IMR-90 (cell line): Measurements from ENCODE around the gene SDC4. TPM values are rescaled to one million over a fixed set of nuclear protein-coding genes. Genes with fewer than 3 reads are reported as not detected.
A peak's percentile ranks its signal among the peaks of the same experiment; 100 is the strongest.

Experiments used
- ATAC-seq: fragments of 200-7000 bp; cut with Tn5 transposase; 2 replicates; pipeline ENCODE4 v1.9.1; 2020; ENCODE audit warnings: low read depth, mild to moderate bottlenecking, moderate library complexity
- BruUV-seq: library from RNA; stranded (reverse); fragments of 400-500 nt; replicated peaks from 2 replicates; lab custom pipeline; 2021; lab: Mats Ljungman, UMichigan
- CTCF ChIA-PET: fragments of 300-600 bp; formaldehyde crosslinking; extraction: SDS; loops from one replicate; lab custom pipeline; 2021; ENCODE audit warnings: antibody characterized with exemption; lab: Yijun Ruan, JAX
- POLR2A ChIA-PET: fragments of 300-600 bp; sonication (Branson Sonifier 250); formaldehyde crosslinking; loops from one replicate; lab custom pipeline; 2022; ENCODE audit warnings: antibody characterized with exemption; ENCODE audit not compliant: unreplicated experiment; lab: Charles Lee
- DNase-seq: peaks from one replicate; pipeline ENCODE4 v3.0.0; 2013
- H2AFZ ChIP-seq: replicated peaks from 2 replicates; pipeline ENCODE3; 2013; ENCODE audit warnings: low read length, mild to moderate bottlenecking; ENCODE audit not compliant: poor library complexity
- H2AK5ac ChIP-seq: 2 replicates; pipeline ENCODE4 v1.6.1; 2013; ENCODE audit warnings: low read depth, low read length, inconsistent platforms
- H2AK9ac ChIP-seq: replicated peaks from 2 replicates; pipeline ENCODE3; 2013; ENCODE audit warnings: mild to moderate bottlenecking, low read depth, low read length, moderate library complexity; ENCODE audit not compliant: poor library complexity
- H2BK120ac ChIP-seq: 2 replicates; pipeline ENCODE4 v1.6.1; 2013; ENCODE audit warnings: low read depth, low read length, inconsistent platforms
- H2BK15ac ChIP-seq: 3 replicates; pipeline ENCODE4 v1.6.1; 2013; ENCODE audit warnings: low read depth, low read length, inconsistent platforms
- H2BK20ac ChIP-seq: 2 replicates; pipeline ENCODE4 v1.6.1; 2013; ENCODE audit warnings: low read depth, mild to moderate bottlenecking, inconsistent platforms, low read length, moderate library complexity
- H2BK5ac ChIP-seq: 2 replicates; pipeline ENCODE4 v1.6.1; 2013; ENCODE audit warnings: mild to moderate bottlenecking, low read depth, low read length, inconsistent platforms; ENCODE audit not compliant: poor library complexity, severe bottlenecking
- H3K14ac ChIP-seq: replicated peaks from 2 replicates; pipeline ENCODE4 v1.6.1; 2013; ENCODE audit warnings: low read depth, low read length, inconsistent platforms
- H3K18ac ChIP-seq: 2 replicates; pipeline ENCODE4 v1.6.1; 2013; ENCODE audit warnings: low read depth, low read length, control low read depth
- H3K23ac ChIP-seq: 2 replicates; pipeline ENCODE4 v1.6.1; 2013; ENCODE audit warnings: low read depth, low read length, inconsistent platforms
- H3K27ac ChIP-seq: 2 replicates; pipeline ENCODE4 v1.5.1; 2013; ENCODE audit warnings: mild to moderate bottlenecking, control low read depth, low read length; ENCODE audit not compliant: insufficient read depth
- H3K27me3 ChIP-seq: 2 replicates; pipeline ENCODE4 v1.6.1; 2013; ENCODE audit warnings: low read length; ENCODE audit not compliant: control insufficient read depth, insufficient read depth
- H3K36me3 ChIP-seq: 2 replicates; pipeline ENCODE4 v1.6.1; 2013; ENCODE audit warnings: low read length, mixed read lengths; ENCODE audit not compliant: control insufficient read depth, insufficient read depth
- H3K4ac ChIP-seq: 2 replicates; pipeline ENCODE4 v1.6.1; 2013; ENCODE audit warnings: low read depth, low read length, inconsistent platforms
- H3K4me1 ChIP-seq: 2 replicates; pipeline ENCODE4 v1.6.1; 2013; ENCODE audit warnings: low read length, mixed read lengths; ENCODE audit not compliant: control insufficient read depth, insufficient read depth
- H3K4me2 ChIP-seq: 2 replicates; pipeline ENCODE4 v1.6.1; 2013; ENCODE audit warnings: low read depth, mild to moderate bottlenecking, control low read depth, low read length, moderate library complexity
- H3K4me3 ChIP-seq: 2 replicates; pipeline ENCODE4 v1.5.1; 2013; ENCODE audit warnings: low read depth, mild to moderate bottlenecking, control low read depth, low read length, moderate library complexity; ENCODE audit not compliant: insufficient read depth
- H3K56ac ChIP-seq: 2 replicates; pipeline ENCODE4 v1.6.1; 2013; ENCODE audit warnings: low read length, inconsistent platforms; ENCODE audit not compliant: insufficient read depth; ENCODE audit errors: extremely low read depth
- H3K79me1 ChIP-seq, 2 experiments: 2 replicates each; pipeline ENCODE4 v1.6.1; 2013; ENCODE audit warnings: low read length in 2 of 2, inconsistent platforms in 1 of 2, low read depth in 1 of 2
- H3K9ac ChIP-seq: 2 replicates; pipeline ENCODE4 v1.6.1; 2013; ENCODE audit warnings: low read depth, low read length, control low read depth
- H3K9me1 ChIP-seq: 2 replicates; pipeline ENCODE4 v1.6.1; 2013; ENCODE audit warnings: low read length, inconsistent platforms; ENCODE audit not compliant: insufficient read depth
- H3K9me3 ChIP-seq: 2 replicates; pipeline ENCODE4 v1.6.1; 2013; ENCODE audit warnings: low read length; ENCODE audit not compliant: control insufficient read depth, insufficient read depth
- H4K20me1 ChIP-seq: 2 replicates; pipeline ENCODE4 v1.6.1; 2013; ENCODE audit warnings: low read length, inconsistent platforms; ENCODE audit not compliant: insufficient read depth
- H4K5ac ChIP-seq: 2 replicates; pipeline ENCODE4 v1.6.1; 2013; ENCODE audit warnings: mild to moderate bottlenecking, low read depth, low read length, control low read depth
- H4K8ac ChIP-seq, 2 experiments: 2 replicates each; pipeline ENCODE4 v1.6.1; 2013; ENCODE audit warnings: low read depth in 2 of 2, low read length in 2 of 2, control low read depth in 1 of 2, inconsistent platforms in 1 of 2
- H4K91ac ChIP-seq: 2 replicates; pipeline ENCODE4 v1.6.1; 2013; ENCODE audit warnings: low read depth, low read length, inconsistent platforms; ENCODE audit not compliant: insufficient read depth
- BHLHE40 ChIP-seq: fragments of 150-350 bp; IDR thresholded peaks from 2 replicates; pipeline ENCODE4 v1.6.1; 2016; ENCODE audit warnings: mild to moderate bottlenecking, low read depth, low read length
- CTCF ChIP-seq: conservative IDR thresholded peaks from 2 replicates; pipeline ENCODE4 v1.5.1; 2012; ENCODE audit warnings: mild to moderate bottlenecking, low read depth, low read length, improper control_type of control experiment
- ELK1 ChIP-seq: fragments of 150-350 bp; IDR thresholded peaks from 2 replicates; pipeline ENCODE4 v1.6.1; 2016; ENCODE audit warnings: low read depth, mild to moderate bottlenecking, low read length, moderate library complexity, borderline replicate concordance
- MAZ ChIP-seq: IDR thresholded peaks from 2 replicates; pipeline ENCODE4 v1.6.1; 2012; ENCODE audit warnings: low read depth, mild to moderate bottlenecking, low read length, improper control_type of control experiment, moderate library complexity, borderline replicate concordance
- MXI1 ChIP-seq: IDR thresholded peaks from 2 replicates; pipeline ENCODE4 v1.6.1; 2012; ENCODE audit warnings: low read depth, mild to moderate bottlenecking, low read length, moderate library complexity, borderline replicate concordance
- RFX5 ChIP-seq: IDR thresholded peaks from 2 replicates; pipeline ENCODE4 v1.8.0; 2012; ENCODE audit warnings: low read depth, mild to moderate bottlenecking, low read length, moderate library complexity
- WGBS, 2 experiments: methylation state at CpG; one replicate each; pipeline versions ENCODE4 v1.1.5 to v1.1.7; 2013; ENCODE audit warnings: missing lambda C conversion rate in 2 of 2; ENCODE audit not compliant: insufficient read length in 1 of 2; ENCODE audit errors: extremely low coverage in 2 of 2; 5-methylcytosine and 5-hydroxymethylcytosine counted together
- dilution Hi-C: fragments of 300-500 bp; cut with HindIII; formaldehyde crosslinking; loops from one replicate; pipeline ENCODE4 v1.14.3; 2018; ENCODE audit warnings: low sequenced_read_pairs; ENCODE audit not compliant: unreplicated experiment
- in situ Hi-C: fragments of 300-500 bp; cut with MboI; formaldehyde crosslinking; loops from 3 replicates; pipeline ENCODE4 v1.14.3; 2019; ENCODE audit warnings: low sequenced_read_pairs, inconsistent platforms, mixed read lengths
- intact Hi-C: fragments of 100-400 bp; cut with micrococcal nuclease; formaldehyde crosslinking; loops from 2 replicates; pipeline ENCODE4 v1.10.0; 2022
- polyA plus RNA-seq, 3 experiments: library from polyadenylated mRNA; depleted of rRNA; stranded (reverse); fragments of >200 nt; gene quantifications; 2 replicates each; pipeline ENCODE4 v1.2.3, GENCODE V29; 2012; ENCODE audit warnings: low replicate concordance in 1 of 3
- total RNA-seq: library from RNA; depleted of rRNA; stranded (reverse); fragments of >200 nt; gene quantifications from 2 replicates; pipeline ENCODE4 v1.2.3, GENCODE V29; 2012

The SDC4 gene
- total and polyA plus RNA-seq, 2 of the 4 experiments (the other 2 are of a cell fraction): 203 to 265 TPM

GRCh38 chr20:45293041-45294002 is 54.9 kb downstream of the SDC4 start:
- Histone ChIP-seq H2AK5ac (no peak overlapping the region), H2BK120ac (peak overlapping the region; percentile 71), H3K18ac (no peak overlapping the region), H2AK9ac (peak overlapping the region; percentile 71), H4K5ac (no peak overlapping the region; the same call in 1 of the 2 replicates), H3K14ac (no peak overlapping the region), H2AFZ (peak overlapping the region; percentile 96), H2BK15ac (no peak overlapping the region), H3K27me3 (peaks cover 17% of the 10 kb centered on the region), H2BK5ac (no peak overlapping the region), H4K8ac (peak overlapping the region in 1 of 2 experiments; percentile 30; a peak in 1 of 4 replicates), H4K20me1 (no peaks in the 10 kb centered on the region), H4K91ac (no peak overlapping the region), H2BK20ac (no peak overlapping the region), H3K23ac (no peak overlapping the region), H3K4ac (peak overlapping the region; percentile 20; the same call in 1 of the 2 replicates), H3K9me1 (no peaks in the 10 kb centered on the region), H3K36me3 (no peaks in the 10 kb centered on the region), H3K56ac (no peak overlapping the region), H3K27ac (no peak overlapping the region; the same call in 1 of the 2 replicates), H3K9me3 (no peaks in the 10 kb centered on the region; the same call in 1 of the 2 replicates), H3K79me1 (no peaks in the 10 kb centered on the region), H3K9ac (no peak overlapping the region), H3K4me1 (no peaks in the 10 kb centered on the region), H3K4me3 (peak overlapping the region; percentile 37), H3K4me2 (peak overlapping the region; percentile 41)
- peak; percentile 39; the same call in 1 of the 2 replicates for TF ChIP-seq MXI1
- no peak for TF ChIP-seq ELK1
- no peak for TF ChIP-seq RFX5
- peak; percentile 83 for TF ChIP-seq CTCF
- peak; percentile 70; the same call in 1 of the 2 replicates for TF ChIP-seq BHLHE40
- 0 out of 2 replicates have a peak, but pooled peaks have one; percentile 32 for TF ChIP-seq MAZ
- BruUV-seq: no TSS peak
- 2% methylated on average over 41 of the region's 79 CpGs; no CpG with 5 or more reads in 1 of the 2 experiments for WGBS, 2 experiments
- ChIA-PET CTCF (interaction anchor here (0.6 to 2.6 kb wide), 20 partner anchors 8 to 478 kb away, joined by 3 to 12 read pairs (median 4); no protein-coding TSS in a partner anchor), POLR2A (interaction anchor here (0.8 kb wide), 1 partner anchor 9 kb away, joined by 3 read pairs; no protein-coding TSS in a partner anchor)
- dilution Hi-C loops (no loop called here), in situ Hi-C loops (loop anchor here (25.0 kb wide), 1 partner anchor 181 kb away; the partner anchor contains the start of genes KCNS1, WFDC12 and WFDC5), intact Hi-C loops (loop anchor here (5.0 kb wide), 1 partner anchor 546 kb away; the partner anchor contains the start of gene KCNK15)
- DNase-seq (peak; percentile 46), ATAC-seq (peak; percentile 93)
